Endothelial cell (in vitro differentiated cells): Measurements from ENCODE around the gene ARHGAP24. TPM values are rescaled to one million over a fixed set of nuclear protein-coding genes. Genes with fewer than 3 reads are reported as not detected.

Experiments
- DNase-seq: peaks from one replicate; pipeline ENCODE4 v3.0.0; 2021; ENCODE audit warnings: low spot score
- H3K27ac Mint-ChIP-seq: one replicate; pipeline ENCODE4 v1.8.0; 2021; ENCODE audit warnings: mixed read lengths, inconsistent platforms; ENCODE audit not compliant: unreplicated experiment
- H3K27me3 Mint-ChIP-seq: one replicate; pipeline ENCODE4 v1.8.0; 2021; ENCODE audit warnings: mild to moderate bottlenecking, moderate library complexity, mixed read lengths, inconsistent platforms; ENCODE audit not compliant: unreplicated experiment
- H3K36me3 Mint-ChIP-seq: one replicate; pipeline ENCODE4 v1.8.0; 2021; ENCODE audit warnings: mild to moderate bottlenecking, low read depth, mixed read lengths, inconsistent platforms; ENCODE audit not compliant: unreplicated experiment
- H3K4me1 Mint-ChIP-seq: one replicate; pipeline ENCODE4 v1.8.0; 2021; ENCODE audit warnings: mild to moderate bottlenecking, mixed read lengths, inconsistent platforms; ENCODE audit not compliant: unreplicated experiment
- H3K4me3 Mint-ChIP-seq: one replicate; pipeline ENCODE4 v1.8.0; 2021; ENCODE audit warnings: mild to moderate bottlenecking, mixed read lengths, inconsistent platforms; ENCODE audit not compliant: unreplicated experiment
- H3K9me3 Mint-ChIP-seq: one replicate; pipeline ENCODE4 v1.8.0; 2021; ENCODE audit warnings: mixed read lengths, inconsistent platforms; ENCODE audit not compliant: unreplicated experiment
- CTCF ChIP-seq: fragments of 200-600 bp; sonication (generic); IDR thresholded peaks from one replicate; pipeline ENCODE4 v1.5.0; 2021; ENCODE audit warnings: antibody characterized with exemption; ENCODE audit not compliant: unreplicated experiment
- total RNA-seq: library from RNA; stranded (reverse); fragmentation: NEBNext Ultra II Directional; extraction: Animal tissue kit (Norgen Biotek cat#: 25700); gene quantifications from one replicate; pipeline ENCODE4 v1.2.1, GENCODE V29; 2021; ENCODE audit not compliant: unreplicated experiment

Gene ARHGAP24
- total RNA-seq, 1 donor from 2014 or later = 5.0 TPM

- H3K27ac Mint-ChIP-seq = no peak overlapping the region
- no peaks in the 10 kb centered on the region for H3K9me3 Mint-ChIP-seq
- no peaks in the 10 kb centered on the region for H3K27me3 Mint-ChIP-seq
- H3K4me1 Mint-ChIP-seq = no peaks in the 10 kb centered on the region
- DNase-seq = no peak
- no peak overlapping the region for H3K4me3 Mint-ChIP-seq
- H3K36me3 Mint-ChIP-seq = no peaks in the 10 kb centered on the region
- no peak for TF ChIP-seq CTCF
Measured at GRCh38 chr4:85565761-85566480, 91.0 kb downstream of the ARHGAP24 start.

- Mint-ChIP-seq H3K27ac (no peak overlapping the region), H3K9me3 (no peaks in the 10 kb centered on the region), H3K27me3 (no peaks in the 10 kb centered on the region), H3K36me3 (no peaks in the 10 kb centered on the region), H3K4me3 (no peak overlapping the region), H3K4me1 (no peaks in the 10 kb centered on the region)
- TF ChIP-seq CTCF = no peak
- no peak for DNase-seq
Measured at GRCh38 chr4:85569730-85570299, 94.9 kb downstream of the ARHGAP24 start.

DNA sequence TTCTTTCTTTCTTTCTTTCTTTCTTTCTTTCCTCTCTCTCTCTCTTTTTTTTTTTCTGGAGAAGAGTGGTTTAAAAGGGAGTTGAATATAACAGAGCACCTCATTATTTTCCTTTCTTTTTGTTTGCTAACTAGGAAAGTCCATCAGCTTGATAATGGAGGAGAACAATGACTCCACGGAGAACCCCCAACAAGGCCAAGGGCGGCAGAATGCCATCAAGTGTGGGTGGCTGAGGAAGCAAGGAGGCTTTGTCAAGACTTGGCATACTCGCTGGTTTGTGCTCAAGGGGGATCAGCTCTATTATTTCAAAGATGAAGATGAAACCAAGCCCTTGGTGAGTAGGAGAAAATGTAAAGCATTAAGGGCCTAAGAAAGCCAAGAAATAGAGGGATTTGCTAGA, 95.4 kb downstream of the ARHGAP24 start:
- no peaks in the 10 kb centered on the region for H3K9me3 Mint-ChIP-seq
- H3K27ac Mint-ChIP-seq = no peak overlapping the region
- no peaks in the 10 kb centered on the region for H3K27me3 Mint-ChIP-seq
- H3K4me1 Mint-ChIP-seq = no peaks in the 10 kb centered on the region
- H3K36me3 Mint-ChIP-seq = no peaks in the 10 kb centered on the region
- no peak for DNase-seq
- no peak overlapping the region for H3K4me3 Mint-ChIP-seq
- TF ChIP-seq CTCF = no peak

DNA sequence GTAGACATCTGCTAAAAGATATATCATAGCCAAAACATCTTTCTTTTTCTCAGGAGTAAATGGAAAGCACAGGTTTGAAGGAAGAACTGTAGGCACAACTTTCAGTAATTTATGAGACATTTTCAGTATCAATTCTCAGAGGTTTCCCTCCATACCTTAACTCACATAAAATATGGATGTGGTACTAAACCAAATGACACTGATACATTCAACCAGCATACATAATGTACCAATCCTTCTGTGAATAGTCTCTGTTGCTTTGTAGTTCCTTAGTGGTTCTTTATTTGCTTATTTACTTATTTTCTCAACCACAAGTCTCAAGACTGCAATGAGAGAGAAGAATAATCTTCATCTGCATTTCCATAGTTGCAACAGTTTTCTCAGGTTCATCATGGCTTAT, 96.1 kb downstream of the ARHGAP24 start:
- TF ChIP-seq CTCF = no peak
- no peak for DNase-seq
- Mint-ChIP-seq H3K36me3 (no peaks in the 10 kb centered on the region), H3K4me1 (no peaks in the 10 kb centered on the region), H3K27me3 (no peaks in the 10 kb centered on the region), H3K27ac (no peak overlapping the region), H3K4me3 (no peak overlapping the region), H3K9me3 (no peaks in the 10 kb centered on the region)

DNA sequence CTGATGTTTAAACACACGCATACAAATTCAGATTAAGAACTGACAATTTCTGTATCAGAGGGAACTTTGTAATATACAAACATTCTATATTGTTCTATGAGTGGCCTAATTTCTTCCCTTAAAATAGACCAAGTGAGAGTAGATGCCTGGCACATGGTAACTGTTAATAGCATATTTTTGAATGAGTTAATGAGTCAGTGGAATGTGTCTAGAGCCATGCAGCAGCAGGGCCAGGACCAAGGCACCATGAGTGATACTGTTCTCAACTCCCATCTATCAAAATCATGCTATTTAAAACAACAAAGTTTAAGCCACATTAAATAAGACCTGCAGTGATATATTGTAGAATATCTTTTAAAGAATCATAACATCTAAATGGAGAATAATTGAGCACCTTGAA, 98.3 kb downstream of the ARHGAP24 start:
- Mint-ChIP-seq H3K27me3 (no peaks in the 10 kb centered on the region), H3K36me3 (no peaks in the 10 kb centered on the region), H3K4me3 (no peak overlapping the region), H3K4me1 (no peaks in the 10 kb centered on the region), H3K27ac (no peak overlapping the region), H3K9me3 (no peaks in the 10 kb centered on the region)
- DNase-seq = no peak
- no peak for TF ChIP-seq CTCF
